Activated T-helper 1 cell treated with anti-CD3 and anti-CD28 coated beads, Interleukin-12 subunit alpha, Interleukin-12 subunit beta, Interleukin-2, Interleukin-4 antibody, amounts not matched to agents 30 ng/mL and 10 ng/mL and 1 ng/mL, durations not matched to agents 14 hours and 24 hours and 36 hours (primary cell): ENCODE measurements around the gene MFAP3L. TPM values are rescaled to one million over a fixed set of nuclear protein-coding genes. Genes with fewer than 3 reads are reported as not detected.
A peak's percentile ranks its signal among the peaks of the same experiment; 100 is the strongest.

ENCODE experiments used
- DNase-seq: peaks from one replicate; pipeline ENCODE4 v3.0.0; 2021; ENCODE audit warnings: low spot score
- H3K27ac Mint-ChIP-seq: one replicate; pipeline ENCODE4 v1.8.0; 2021; ENCODE audit warnings: mild to moderate bottlenecking, mixed read lengths
- H3K27me3 Mint-ChIP-seq: one replicate; pipeline ENCODE4 v1.8.0; 2022; ENCODE audit warnings: mild to moderate bottlenecking, moderate library complexity, mixed read lengths; ENCODE audit not compliant: insufficient read depth
- H3K36me3 Mint-ChIP-seq: one replicate; pipeline ENCODE4 v1.8.0; 2021; ENCODE audit warnings: low read depth, mixed read lengths
- H3K4me1 Mint-ChIP-seq: one replicate; pipeline ENCODE4 v1.8.0; 2021; ENCODE audit warnings: low read depth, mixed read lengths
- H3K4me3 Mint-ChIP-seq: one replicate; pipeline ENCODE4 v1.8.0; 2021; ENCODE audit warnings: mild to moderate bottlenecking, moderate library complexity, mixed read lengths
- H3K9me3 Mint-ChIP-seq: one replicate; pipeline ENCODE4 v1.8.0; 2021; ENCODE audit warnings: mixed read lengths
- intact Hi-C: fragments of 100-400 bp; cut with micrococcal nuclease; formaldehyde crosslinking; loops from one replicate; pipeline ENCODE4 v1.15.1; 2024
- total RNA-seq: library from RNA; stranded (reverse); gene quantifications from 2 replicates; pipeline ENCODE4 v1.2.3, GENCODE V29; 2022

The MFAP3L gene
- total RNA-seq, 1 donor from 2014 or later = 0.47 TPM

DNA sequence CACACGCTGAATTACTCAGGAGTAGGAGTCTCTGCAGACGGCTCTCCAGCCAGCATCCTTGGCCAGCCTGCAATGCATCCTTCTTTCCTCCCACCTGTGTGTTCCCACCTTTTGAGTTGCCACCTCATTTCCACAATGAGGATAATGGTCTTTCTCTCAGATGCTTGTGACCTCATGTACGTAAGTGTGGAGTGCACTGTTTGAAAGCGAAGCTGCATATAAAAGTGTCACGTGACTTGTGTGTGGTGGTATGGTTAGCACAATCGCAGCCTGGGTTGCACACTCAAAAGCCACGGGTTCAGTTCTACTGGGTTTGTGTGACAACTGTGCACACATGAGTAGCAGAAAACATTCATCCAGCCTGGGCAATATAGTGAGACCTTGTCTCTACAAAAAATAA lies 12.0 kb upstream of the MFAP3L start:
- H3K27me3 Mint-ChIP-seq = peaks cover 3% of the 10 kb centered on the region
- no peaks in the 10 kb centered on the region for H3K9me3 Mint-ChIP-seq
- intact Hi-C loops = no loop called here
- H3K27ac Mint-ChIP-seq = no peak overlapping the region
- DNase-seq = no peak
- no peaks in the 10 kb centered on the region for H3K4me1 Mint-ChIP-seq
- H3K36me3 Mint-ChIP-seq = no peaks in the 10 kb centered on the region
- H3K4me3 Mint-ChIP-seq = no peak overlapping the region

DNA sequence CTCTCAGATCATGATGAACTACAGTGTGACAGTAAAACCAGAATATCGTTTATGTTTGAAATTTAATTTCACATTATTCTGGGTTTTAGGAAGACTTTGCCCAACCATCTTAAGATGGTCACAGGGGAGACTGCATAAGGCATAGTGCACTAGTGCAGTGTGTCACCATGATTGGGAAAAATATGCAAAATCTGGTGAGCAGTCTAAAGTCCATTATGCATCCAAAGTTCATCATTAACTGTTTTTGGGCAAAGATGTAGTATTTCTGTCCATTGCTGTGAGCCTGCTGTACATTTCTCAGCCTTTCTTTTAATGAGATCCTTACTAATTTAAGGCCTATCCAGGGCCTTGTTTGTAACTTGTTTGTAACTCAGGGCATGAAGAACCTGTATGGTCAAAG lies 11.3 kb upstream of the MFAP3L start:
- Mint-ChIP-seq H3K27me3 (peaks cover 3% of the 10 kb centered on the region), H3K27ac (no peak overlapping the region), H3K36me3 (no peaks in the 10 kb centered on the region), H3K9me3 (no peaks in the 10 kb centered on the region), H3K4me1 (no peaks in the 10 kb centered on the region), H3K4me3 (no peak overlapping the region)
- DNase-seq = no peak
- intact Hi-C loops = no loop called here

- Mint-ChIP-seq H3K4me1 (no peaks in the 10 kb centered on the region), H3K36me3 (no peaks in the 10 kb centered on the region), H3K9me3 (no peaks in the 10 kb centered on the region), H3K4me3 (no peak overlapping the region), H3K27me3 (peaks cover 4% of the 10 kb centered on the region), H3K27ac (no peak overlapping the region)
- intact Hi-C loops = no loop called here
- DNase-seq = no peak
Measured at GRCh38 chr4:170035845-170036244, 9.7 kb upstream of the MFAP3L start.

DNA sequence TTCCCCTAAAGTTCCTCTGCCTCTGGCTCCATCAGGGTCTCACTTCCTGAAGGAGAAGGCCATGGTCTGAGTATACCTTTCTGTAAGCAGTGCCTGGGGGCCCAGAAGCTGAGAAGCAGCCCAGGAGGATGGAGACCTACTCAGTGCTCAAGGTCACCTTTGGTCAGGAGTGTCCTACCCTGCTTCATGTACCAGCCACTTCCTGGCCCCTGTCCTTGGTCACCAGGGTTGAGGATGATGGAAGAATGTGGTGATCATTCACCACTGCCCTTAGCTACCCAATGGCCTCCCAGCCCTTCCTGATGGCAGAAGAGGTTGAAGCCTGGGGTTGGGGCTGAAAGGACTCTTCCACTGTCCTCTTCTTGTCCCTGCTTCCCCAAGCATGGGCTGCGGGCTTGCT lies 9.0 kb upstream of the MFAP3L start:
- intact Hi-C loops = no loop called here
- H3K4me3 Mint-ChIP-seq = no peak overlapping the region

GRCh38 chr4:170033999-170034398 lies 7.8 kb upstream of the MFAP3L start:
- Mint-ChIP-seq H3K9me3 (no peaks in the 10 kb centered on the region), H3K27me3 (peaks cover 12% of the 10 kb centered on the region)
- DNase-seq = no peak

More for the DNA sequence above, 9.0 kb upstream of the MFAP3L start:
- Mint-ChIP-seq H3K4me1 (no peaks in the 10 kb centered on the region), H3K27me3 (peaks cover 6% of the 10 kb centered on the region), H3K9me3 (no peaks in the 10 kb centered on the region), H3K27ac (no peak overlapping the region), H3K36me3 (no peaks in the 10 kb centered on the region)
- no peak for DNase-seq

GRCh38 chr4:170030121-170030520 lies 3.9 kb upstream of the MFAP3L start:
- peaks cover 8% of the 10 kb centered on the region for H3K9me3 Mint-ChIP-seq
- H3K27me3 Mint-ChIP-seq = peaks cover 33% of the 10 kb centered on the region
- intact Hi-C loops = no loop called here
- no peaks in the 10 kb centered on the region for H3K36me3 Mint-ChIP-seq
- no peak overlapping the region for H3K27ac Mint-ChIP-seq
- DNase-seq = no peak
- peaks cover 8% of the 10 kb centered on the region for H3K4me1 Mint-ChIP-seq
- no peak overlapping the region for H3K4me3 Mint-ChIP-seq

More at GRCh38 chr4:170033999-170034398, 7.8 kb upstream of the MFAP3L start:
- intact Hi-C loops = no loop called here
- H3K4me3 Mint-ChIP-seq = no peak overlapping the region
- no peaks in the 10 kb centered on the region for H3K36me3 Mint-ChIP-seq
- no peaks in the 10 kb centered on the region for H3K4me1 Mint-ChIP-seq
- no peak overlapping the region for H3K27ac Mint-ChIP-seq

- Mint-ChIP-seq H3K27me3 (peaks cover 53% of the 10 kb centered on the region), H3K27ac (peak overlapping the region; percentile 79), H3K4me1 (peaks cover 8% of the 10 kb centered on the region), H3K4me3 (peak overlapping the region; percentile 85), H3K9me3 (peaks cover 8% of the 10 kb centered on the region), H3K36me3 (no peaks in the 10 kb centered on the region)
- peak; percentile 82 for DNase-seq
- intact Hi-C loops = loop anchor here (1.0 kb wide), 3 partner anchors 269 to 1017 kb away; partner anchors contain the start of gene CBR4
Measured at GRCh38 chr4:170027181-170027829, 1.1 kb upstream of the MFAP3L start.

DNA sequence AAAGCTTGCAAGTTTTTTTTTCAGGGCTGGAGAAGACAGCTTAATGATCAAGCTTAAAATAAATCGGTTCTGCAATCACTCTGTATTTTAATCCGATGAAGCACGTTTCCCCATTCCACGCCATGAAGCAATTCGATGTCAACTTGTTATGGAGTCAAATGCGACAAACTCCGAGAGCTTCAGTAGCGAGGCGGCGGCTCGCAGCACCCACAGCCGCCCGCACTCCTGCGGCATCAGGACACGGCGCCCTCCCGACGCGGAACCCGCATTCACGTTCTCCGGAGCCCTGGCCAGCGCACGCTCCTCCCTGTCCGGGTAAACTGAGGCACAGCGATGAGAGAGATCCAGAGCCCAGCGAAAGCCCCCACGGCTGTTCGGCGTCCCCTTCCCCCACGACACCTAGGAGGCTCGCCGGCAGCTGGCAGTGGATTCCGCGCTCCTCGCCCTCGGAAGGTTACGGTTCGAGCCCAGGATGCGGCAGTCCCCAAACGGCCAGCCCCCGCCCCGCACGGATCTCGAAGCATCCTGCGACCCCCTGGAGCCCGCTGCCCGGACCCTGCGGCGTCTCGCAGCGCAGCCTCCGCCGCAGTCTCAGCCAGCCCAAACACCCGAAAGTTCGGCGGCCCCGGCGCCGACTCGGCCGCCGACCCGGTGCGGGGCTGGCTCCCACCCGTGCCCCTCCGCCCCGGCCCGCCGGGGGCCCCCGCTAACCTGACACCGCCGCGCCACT lies 507 bp downstream of the MFAP3L start:
- Mint-ChIP-seq H3K27me3 (peaks cover 56% of the 10 kb centered on the region), H3K36me3 (no peaks in the 10 kb centered on the region), H3K9me3 (peaks cover 8% of the 10 kb centered on the region), H3K4me1 (peaks cover 8% of the 10 kb centered on the region), H3K4me3 (peak overlapping the region; percentile 80), H3K27ac (no peak overlapping the region)
- intact Hi-C loops = loop anchor here (1.0 kb wide), 3 partner anchors 38 to 413 kb away; partner anchors contain the start of gene NEK1
- no peak for DNase-seq

- H3K36me3 Mint-ChIP-seq = no peaks in the 10 kb centered on the region
- no peak overlapping the region for H3K27ac Mint-ChIP-seq
- H3K9me3 Mint-ChIP-seq = no peaks in the 10 kb centered on the region
- peaks cover 1% of the 10 kb centered on the region for H3K4me1 Mint-ChIP-seq
- no peak overlapping the region for H3K4me3 Mint-ChIP-seq
- intact Hi-C loops = no loop called here
- DNase-seq = no peak
- peaks cover 41% of the 10 kb centered on the region for H3K27me3 Mint-ChIP-seq
Measured at GRCh38 chr4:170022211-170022610, 4.0 kb downstream of the MFAP3L start.

DNA sequence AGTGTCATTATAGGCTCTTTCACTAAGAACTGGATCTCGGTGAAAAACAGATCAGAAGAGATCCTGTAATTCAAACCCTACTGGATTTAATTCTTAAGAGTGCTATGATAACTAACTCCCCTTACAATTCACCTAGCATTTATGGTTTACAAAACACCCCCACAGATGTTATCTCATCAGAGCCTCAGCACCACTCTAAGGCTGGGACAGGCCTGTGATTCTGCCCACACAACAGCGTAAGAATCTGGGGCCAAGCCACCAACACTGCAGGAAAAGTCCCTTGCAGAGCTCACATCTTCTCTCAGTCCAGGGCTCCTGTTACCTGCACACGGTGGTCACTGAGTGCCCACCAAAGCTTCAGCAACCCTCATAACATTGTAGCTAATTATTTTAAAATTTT lies 8.9 kb downstream of the MFAP3L start:
- intact Hi-C loops = no loop called here
- Mint-ChIP-seq H3K27me3 (peaks cover 13% of the 10 kb centered on the region), H3K36me3 (no peaks in the 10 kb centered on the region), H3K9me3 (no peaks in the 10 kb centered on the region), H3K27ac (no peak overlapping the region), H3K4me1 (no peaks in the 10 kb centered on the region), H3K4me3 (no peak overlapping the region)
- DNase-seq = no peak

DNA sequence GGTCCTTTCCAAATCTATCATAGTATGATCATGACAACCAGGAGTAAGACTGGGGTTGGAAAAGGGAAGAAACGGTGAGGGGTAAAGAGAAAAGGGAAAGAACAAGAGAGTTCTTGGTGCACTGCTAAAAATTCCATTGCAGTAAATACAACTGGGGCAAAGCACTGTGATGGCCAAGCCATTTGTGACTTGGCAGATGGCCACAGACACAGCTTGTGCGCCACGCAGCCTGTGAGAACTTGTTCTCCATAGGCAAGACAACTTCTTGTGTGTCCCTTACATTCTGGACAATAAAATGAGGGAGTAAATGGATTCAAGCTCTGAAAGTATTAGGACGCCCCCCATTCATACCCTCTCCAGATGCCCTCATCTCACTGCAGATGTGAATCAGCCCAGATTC lies 10.9 kb downstream of the MFAP3L start:
- Mint-ChIP-seq H3K4me3 (no peak overlapping the region), H3K27me3 (peaks cover 7% of the 10 kb centered on the region), H3K4me1 (no peaks in the 10 kb centered on the region), H3K9me3 (no peaks in the 10 kb centered on the region), H3K27ac (no peak overlapping the region), H3K36me3 (no peaks in the 10 kb centered on the region)
- intact Hi-C loops = no loop called here
- no peak for DNase-seq

GRCh38 chr4:170014359-170015011 lies 11.7 kb downstream of the MFAP3L start:
- no peaks in the 10 kb centered on the region for H3K4me1 Mint-ChIP-seq
- no peak overlapping the region for H3K27ac Mint-ChIP-seq
- no peaks in the 10 kb centered on the region for H3K9me3 Mint-ChIP-seq
- DNase-seq = no peak
- no peak overlapping the region for H3K4me3 Mint-ChIP-seq
- H3K36me3 Mint-ChIP-seq = no peaks in the 10 kb centered on the region
- intact Hi-C loops = no loop called here
- H3K27me3 Mint-ChIP-seq = peaks cover 5% of the 10 kb centered on the region

- H3K4me1 Mint-ChIP-seq = no peaks in the 10 kb centered on the region
- no peak for DNase-seq
- no peak overlapping the region for H3K4me3 Mint-ChIP-seq
- H3K36me3 Mint-ChIP-seq = no peaks in the 10 kb centered on the region
- no peak overlapping the region for H3K27ac Mint-ChIP-seq
- H3K9me3 Mint-ChIP-seq = no peaks in the 10 kb centered on the region
- intact Hi-C loops = no loop called here
- H3K27me3 Mint-ChIP-seq = peaks cover 7% of the 10 kb centered on the region
Measured at GRCh38 chr4:170012629-170012958, 13.6 kb downstream of the MFAP3L start.
